Activated effector memory CD4-positive, alpha-beta T cell treated with Interleukin-2 at 50 U/mL for 16 hours (primary cell): ENCODE results near the gene TMEM179.

Experiments
- DNase-seq: peaks from one replicate; pipeline ENCODE4 v3.0.0-alpha.2; 2020

The TMEM179 gene

DNA sequence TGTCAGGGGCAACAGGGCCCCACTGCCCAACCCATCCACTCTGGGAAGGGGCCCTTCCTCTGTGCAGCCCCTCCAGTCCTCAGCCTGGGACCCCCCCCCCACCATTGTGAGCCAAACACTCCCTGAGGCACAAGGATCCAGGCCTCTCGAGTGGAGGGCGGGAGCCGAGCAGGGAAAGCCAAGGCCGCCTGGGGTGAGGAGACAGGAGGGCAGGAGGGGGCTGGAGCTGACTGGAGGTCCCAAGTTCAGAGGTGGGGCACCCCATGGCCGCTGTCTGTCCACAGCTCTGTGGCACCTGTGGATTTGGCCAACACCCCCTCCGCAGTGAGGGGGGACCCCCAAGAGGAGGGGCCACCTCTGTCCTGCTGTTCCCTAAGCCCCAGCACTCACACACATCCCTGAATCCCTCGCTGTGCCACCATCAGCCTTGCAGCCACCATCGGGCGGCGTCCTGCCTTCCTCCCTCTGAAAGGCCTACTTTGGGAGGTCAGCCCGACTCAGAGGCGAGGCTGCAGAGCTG, 50.4 kb downstream of the TMEM179 start:
- DNase-seq: no peak

GRCh38 chr14:104553166-104554087, 51.1 kb downstream of the TMEM179 start:
- DNase-seq: no peak

DNA sequence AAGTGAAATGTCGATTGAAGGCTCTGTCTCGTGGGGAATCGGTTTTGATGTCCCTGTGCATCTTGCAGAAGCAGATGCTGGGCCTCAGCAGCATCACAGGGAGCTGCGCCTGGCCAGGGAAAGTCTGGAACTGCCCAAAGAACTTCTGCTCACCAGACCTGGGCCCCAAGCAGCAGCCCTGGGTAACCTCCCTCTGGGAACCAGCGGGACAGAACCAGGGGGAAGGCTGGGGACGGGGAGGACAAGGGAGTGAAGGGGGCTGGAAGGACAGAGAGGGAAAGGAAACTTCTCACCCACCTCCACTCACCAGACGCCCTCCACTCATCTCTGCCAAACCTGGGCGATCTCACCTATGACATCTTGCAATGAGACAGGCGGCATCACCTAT, 51.8 kb downstream of the TMEM179 start:
- DNase-seq: no peak

- no peak for DNase-seq
Observed at GRCh38 chr14:104551851-104552737, 52.5 kb downstream of the TMEM179 start.

DNA sequence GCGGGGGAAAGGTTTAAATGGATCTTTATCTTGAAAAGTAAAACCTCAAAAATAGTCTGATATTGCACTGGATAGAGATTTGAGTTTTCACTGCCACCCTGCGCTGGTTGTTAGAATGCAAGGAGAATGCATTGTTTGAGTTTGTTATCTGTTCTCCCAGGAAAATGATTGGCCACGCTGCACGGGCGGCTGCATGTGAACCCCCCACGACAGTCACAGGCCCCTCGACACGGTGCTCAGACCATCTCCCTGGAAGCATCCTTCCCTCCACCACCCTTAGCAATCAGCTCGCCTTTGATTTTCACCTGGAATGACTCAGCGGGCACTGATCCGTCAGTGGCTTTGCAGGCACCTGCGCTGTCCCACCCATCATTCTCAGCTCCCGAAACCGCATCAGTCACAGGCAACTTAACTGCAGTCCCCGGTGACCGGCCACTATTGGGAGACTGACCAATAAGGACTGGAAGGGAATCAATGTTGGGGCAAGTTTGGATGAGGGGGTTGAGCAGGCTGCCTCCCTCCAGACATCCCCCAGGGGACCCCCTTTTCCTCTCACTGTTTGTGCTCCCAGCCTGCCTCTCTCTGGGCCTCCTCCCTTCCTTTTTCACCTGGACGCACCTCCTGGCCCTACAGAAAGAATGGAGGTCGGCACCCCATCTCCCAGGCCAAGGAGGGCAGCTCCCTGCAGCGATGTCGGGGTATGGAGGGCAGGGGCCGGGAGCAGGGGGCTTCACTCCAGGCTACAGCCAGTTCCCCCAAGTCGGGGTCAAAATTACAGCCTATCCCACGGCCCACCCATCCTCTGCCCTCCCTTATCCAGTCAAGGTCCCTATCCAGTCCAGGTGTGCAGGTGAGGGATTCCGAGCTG, 53.5 kb downstream of the TMEM179 start:
- no peak for DNase-seq

DNA sequence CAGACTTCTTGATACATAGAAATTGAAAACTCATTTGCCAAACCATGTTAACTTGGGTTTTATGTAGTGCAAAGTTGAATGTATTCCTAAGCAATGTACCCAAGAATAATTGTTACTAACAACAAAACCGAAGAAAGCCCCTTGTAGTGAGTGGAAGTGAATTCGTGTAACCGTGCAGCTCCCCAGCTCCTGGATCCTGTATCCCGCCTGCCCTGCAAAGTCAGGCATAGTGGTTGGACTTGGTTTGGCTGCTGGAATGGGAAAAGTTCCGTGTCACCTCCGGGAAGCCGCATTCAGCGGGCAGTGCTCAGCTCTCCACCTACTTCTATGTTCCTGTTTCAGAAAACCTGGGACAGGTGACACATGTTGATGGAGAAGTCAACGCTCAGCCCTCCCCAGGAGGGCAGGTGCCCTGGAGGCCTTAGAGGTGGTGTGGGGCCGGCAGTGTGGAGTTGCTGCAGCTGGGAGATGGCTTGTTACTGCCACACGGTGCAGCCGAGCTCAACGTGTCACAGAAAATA, 54.2 kb downstream of the TMEM179 start:
- DNase-seq: no peak

DNA sequence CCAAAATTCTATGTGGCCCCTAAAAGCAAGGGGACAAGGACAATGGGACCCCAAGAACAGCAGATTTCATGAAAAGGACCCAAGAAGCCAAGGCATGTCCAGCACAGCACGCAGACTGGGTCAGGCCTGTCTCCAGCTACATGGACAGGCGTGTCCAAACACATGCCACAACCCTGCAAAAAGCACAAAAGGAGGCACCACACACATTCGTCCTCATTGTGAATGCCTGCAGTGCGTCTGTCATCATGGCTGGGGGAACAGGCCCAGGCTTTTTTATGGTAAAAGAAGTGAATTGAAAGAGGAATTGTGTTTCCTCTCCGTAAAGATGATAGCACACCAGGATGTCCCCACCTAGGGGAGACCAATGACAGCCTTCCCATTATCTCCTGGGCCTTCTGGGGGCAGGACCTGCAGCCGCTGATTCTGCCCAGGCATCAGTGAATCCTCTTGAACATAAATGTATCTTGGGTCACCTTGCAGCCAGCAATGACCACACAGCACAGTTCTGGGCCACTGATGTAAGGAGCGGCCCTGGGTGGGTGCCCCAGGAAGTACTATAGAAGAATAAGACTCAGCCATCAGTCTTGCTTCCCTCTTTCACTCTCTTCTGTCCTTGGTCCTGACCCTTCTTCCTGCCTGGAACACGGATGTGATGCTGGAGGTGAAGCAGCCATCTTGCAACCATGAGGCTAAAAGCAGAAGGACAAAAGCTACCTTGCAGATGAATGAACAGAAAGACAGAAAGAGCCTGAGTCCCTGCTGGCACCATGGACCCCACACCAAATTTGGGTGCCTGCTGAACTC, 54.8 kb downstream of the TMEM179 start:
- DNase-seq: no peak

DNA sequence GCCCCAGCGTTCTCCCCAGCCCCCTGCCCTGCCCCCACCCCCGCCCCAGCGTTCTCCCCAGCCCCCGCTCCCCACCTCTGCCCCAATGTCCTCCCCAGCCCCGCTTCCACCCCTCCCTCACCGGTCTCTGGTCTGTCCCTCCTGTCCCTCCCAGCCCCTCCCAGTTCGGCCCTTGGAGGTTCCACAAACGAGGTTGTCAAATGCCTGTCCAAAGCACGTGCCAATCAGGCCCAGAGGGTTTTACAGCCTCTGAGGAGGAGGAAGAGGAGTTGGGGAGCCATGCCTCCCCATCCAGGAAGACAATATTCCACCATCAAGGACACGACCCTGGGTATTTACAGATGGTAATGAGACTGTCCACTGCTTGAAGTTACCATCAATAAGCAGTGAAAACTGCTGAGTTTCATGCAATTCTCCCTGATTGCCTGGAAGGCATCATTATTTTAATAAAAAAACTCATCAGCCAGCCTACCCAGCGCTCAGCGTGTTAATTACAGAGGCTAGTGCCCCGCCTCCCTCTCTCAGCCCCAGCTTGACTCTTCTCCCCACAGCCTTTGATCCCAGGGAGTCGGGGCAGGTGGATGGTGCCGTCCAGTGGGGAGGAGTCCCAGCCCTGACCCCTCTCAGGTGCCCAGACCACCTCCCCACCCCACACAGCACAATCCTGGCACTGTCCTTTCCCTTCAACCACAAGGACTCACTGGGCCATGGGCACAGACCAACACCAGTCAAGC, 55.6 kb downstream of the TMEM179 start:
- DNase-seq: no peak

DNA sequence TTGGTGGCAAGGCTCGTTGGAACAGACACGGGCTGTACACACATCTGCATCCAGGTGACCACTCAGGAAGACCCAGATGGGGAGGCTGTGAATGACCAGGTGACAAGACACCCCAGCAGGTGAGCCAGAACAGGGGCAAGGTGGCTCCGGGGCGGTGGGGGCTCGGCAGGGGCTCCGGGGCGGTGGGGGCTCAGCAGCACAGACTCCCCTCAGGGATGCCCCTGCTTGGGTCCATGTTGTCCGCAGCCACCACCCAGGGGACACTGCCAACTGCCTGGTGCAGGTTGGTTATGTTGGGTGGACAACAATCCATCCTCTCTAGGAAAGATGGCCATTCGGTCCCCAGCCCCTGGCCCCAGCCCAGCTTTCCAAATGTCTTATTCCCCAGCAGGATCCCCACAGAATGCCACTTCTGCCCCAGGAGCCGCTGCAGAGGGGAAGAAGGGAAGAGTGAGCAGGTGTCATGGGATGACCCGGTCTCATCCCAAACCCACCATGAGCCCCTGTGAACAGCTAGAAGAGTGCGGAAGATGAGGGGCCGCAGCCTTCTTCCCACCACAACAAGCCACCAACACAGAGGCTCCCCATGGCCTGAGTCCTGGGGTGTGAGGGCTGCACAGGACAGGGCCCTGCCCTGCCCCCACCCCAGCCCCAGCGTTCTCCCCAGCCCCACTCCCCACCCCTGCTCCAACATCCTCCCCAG, 56.4 kb downstream of the TMEM179 start:
- no peak for DNase-seq

GRCh38 chr14:104547310-104547997, 57.1 kb downstream of the TMEM179 start:
- no peak for DNase-seq

DNA sequence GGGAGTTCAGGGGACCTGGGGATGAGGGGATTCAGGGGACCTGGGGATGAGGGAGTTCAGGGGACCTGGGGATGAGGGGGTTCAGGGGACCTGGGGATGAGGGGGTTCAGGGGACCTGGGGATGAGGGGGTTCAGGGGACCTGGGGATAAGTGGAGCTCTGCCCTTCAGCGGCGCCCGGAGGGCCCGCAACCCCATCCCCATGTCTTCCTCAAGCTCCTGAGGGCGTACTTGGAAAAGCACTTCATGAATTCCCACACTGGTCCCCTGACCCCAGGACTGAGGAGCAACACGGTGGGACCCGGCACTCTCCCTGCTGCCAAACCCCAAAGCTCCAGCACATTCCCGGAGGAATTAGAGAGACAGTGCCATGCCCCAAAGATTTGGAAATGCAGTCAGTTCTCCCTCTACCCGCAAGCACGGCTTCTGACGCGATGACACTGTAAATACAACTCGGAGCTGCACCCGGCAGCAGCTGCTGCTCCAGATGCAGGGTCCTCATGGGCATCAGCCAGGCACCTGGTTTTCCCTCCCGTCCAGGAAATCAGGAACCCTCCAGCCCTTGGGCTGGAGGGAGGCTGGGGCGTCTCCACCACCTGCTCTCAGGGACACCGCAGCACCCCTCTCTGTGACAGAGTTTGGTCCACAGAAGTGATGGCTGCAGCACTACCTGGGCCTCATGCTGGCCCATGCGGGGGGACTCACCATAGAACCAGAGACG, 57.8 kb downstream of the TMEM179 start:
- DNase-seq: no peak

- no peak for DNase-seq
Observed at GRCh38 chr14:104545942-104546501, 58.5 kb downstream of the TMEM179 start.

DNA sequence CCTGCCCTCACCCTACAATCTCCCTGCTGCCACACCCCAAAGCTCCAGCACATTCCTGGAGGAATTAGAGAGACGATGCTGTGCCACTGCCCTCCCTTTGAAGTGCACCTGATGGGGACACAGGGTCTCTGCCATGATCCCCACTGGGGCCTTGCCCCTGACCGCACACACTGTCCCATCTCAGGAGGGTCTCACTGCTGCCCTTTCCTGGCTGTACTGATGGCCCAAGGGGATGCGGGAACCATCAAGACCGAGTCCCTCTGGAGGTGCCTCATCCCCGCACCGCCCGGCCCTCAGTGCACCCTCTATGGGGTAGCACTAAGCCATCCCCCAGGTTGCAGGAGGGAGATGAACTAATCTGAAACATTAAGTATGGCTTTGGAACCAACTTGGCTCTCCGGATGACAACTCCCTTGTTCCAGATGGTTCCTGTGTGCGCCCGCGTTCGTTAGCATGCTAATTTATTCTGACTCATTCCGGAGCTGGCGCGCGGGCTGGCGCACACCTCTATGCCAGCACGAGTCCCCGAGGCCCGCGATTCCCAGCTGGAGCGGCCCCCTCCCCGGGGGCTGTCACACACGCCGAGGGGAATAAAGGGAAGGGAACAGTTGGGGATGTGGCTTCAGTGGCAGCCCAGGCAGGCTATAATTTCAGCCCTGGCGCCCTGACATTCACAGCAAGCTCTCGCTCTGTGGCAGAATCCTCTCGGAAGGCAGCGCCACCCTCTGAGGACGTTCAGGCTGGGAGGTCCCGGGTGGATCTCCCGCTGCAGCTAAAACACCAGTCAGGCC, 59.2 kb downstream of the TMEM179 start:
- no peak for DNase-seq

DNA sequence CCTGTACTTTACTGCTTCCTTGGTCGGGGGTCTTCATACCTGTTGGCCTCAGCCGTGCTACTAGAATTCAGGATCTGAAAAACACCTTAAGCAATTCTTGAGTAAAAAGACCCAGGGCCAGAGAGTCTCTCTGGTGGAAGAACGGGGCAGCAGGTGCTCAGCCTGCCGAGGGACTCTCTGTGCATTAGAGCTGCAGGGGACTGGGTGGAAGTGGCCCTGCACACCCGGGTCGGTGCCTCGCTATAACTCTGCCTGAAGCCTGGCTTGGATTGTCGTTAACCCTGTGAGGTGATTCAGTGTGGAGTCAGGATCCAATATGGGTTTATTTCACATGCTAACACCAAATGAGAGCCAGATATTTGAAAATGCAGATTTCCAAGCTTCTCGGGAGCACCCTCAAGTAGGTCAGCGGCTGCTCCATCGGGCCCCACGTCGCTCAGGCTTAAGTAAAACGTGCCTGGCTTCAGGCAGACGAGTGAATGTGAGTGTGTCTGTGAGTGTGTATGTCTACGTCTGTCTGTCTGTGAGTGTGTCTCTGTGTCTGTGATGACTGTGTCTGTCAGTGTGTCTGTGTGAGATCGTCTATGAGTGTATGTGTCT, 60.1 kb downstream of the TMEM179 start:
- DNase-seq: no peak

GRCh38 chr14:104542871-104543830, 61.4 kb downstream of the TMEM179 start:
- DNase-seq: no peak
